Measurements from ENCODE around the gene CMTM4. TPM values are rescaled to one million over a fixed set of nuclear protein-coding genes. Genes with fewer than 3 reads are reported as not detected.

CMTM4 gene
- total and polyA plus RNA-seq, 2 of the 8 experiments (the other 6 are each of a cell fraction or from before 2014, with no cell fraction given): 35.3 to 51.7 TPM

DNA sequence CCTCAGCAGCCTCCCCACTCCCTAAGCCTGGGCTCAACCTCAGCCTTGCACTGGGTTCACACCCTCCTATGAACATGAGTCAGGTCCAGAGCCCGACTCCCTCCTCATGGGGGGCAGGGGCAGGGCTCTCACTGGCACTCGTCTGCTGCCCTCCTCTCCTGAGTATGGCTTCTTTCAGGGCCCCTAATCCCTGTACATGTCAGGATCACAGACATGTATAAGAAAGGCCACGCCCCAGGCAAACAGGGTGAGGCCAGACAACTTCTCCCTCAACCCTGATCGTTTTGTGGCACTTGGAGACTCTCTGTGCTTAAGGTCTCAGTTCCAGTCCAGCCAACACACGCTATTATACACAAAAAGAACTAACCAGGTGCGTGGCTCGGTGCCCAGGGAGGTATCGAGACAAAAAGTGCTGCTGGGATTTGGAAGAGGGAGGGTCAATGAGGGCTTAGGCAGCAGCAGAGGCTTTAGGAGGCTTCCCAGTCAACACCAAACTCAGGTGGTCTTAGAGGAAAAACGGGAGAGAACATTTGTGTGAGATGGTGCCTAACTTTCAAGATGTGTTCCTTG is 46.8 kb downstream of the CMTM4 start:
- Histone ChIP-seq H3K4me3 (ENCODE audit: extremely low read depth in 1 of 4, insufficient read depth in 2 of 4, low read depth in 3 of 4, low read length in 4 of 4) (no peak overlapping the region), H4K20me1 (replicated peaks in 1 of 2; ENCODE audit: control insufficient read depth in 1 of 2, insufficient read depth in 2 of 2, low read length in 2 of 2) (peaks cover 0 to 7% of the 10 kb centered on the region in 2 experiments), H3K4me2 (ENCODE audit: insufficient read depth in 1 of 2, low read depth in 2 of 2, low read length in 2 of 2) (no peak overlapping the region), H2BK5ac (ENCODE audit: low read depth, low read length) (no peak overlapping the region), H2BK120ac (replicated peaks; ENCODE audit: low read depth, low read length) (no peak overlapping the region), H3K14ac (ENCODE audit: insufficient read length) (no peak overlapping the region), H2BK15ac (ENCODE audit: low read length) (no peak overlapping the region), H4K5ac (ENCODE audit: insufficient read length, low read depth, low read length) (no peak overlapping the region), H3K56ac (replicated peaks; ENCODE audit: insufficient read length, low read depth, low read length) (no peak overlapping the region), H2AFZ (ENCODE audit: low read length) (no peak overlapping the region), H3K4ac (replicated peaks; ENCODE audit: insufficient read length, low read depth, low read length) (no peak overlapping the region), H3K23me2 (ENCODE audit: low read depth, low read length) (no peaks in the 10 kb centered on the region), H4K91ac (replicated peaks; ENCODE audit: insufficient read length, low read length) (no peak overlapping the region), H2BK20ac (ENCODE audit: low read length) (no peak overlapping the region), H3K27me3 (replicated peaks in 1 of 4; ENCODE audit: control insufficient read depth in 3 of 4, extremely low read depth in 1 of 4, insufficient read depth in 3 of 4, low read length in 3 of 4) (no peaks in the 10 kb centered on the region), H3K23ac (ENCODE audit: insufficient read length) (no peak overlapping the region), H3K36me3 (ENCODE audit: control insufficient read depth in 2 of 4, insufficient read depth in 4 of 4, low read length in 3 of 4) (no peaks in the 10 kb centered on the region), H3K9ac (replicated peaks in 1 of 4; ENCODE audit: extremely low read depth in 1 of 4, low read depth in 3 of 4, low read length in 3 of 4) (no peak overlapping the region; a peak in 1 of 7 replicates), H3K79me2 (ENCODE audit: control insufficient read depth in 1 of 2, insufficient read depth in 2 of 2, low read length in 2 of 2) (peaks cover 3 to 13% of the 10 kb centered on the region in 2 experiments; a peak in 2 of 4 replicates), H2BK12ac (ENCODE audit: low read depth, low read length) (no peak overlapping the region), H3K4me1 (replicated peaks in 1 of 4; ENCODE audit: control insufficient read depth in 3 of 4, insufficient read depth in 4 of 4, low read length in 3 of 4) (peaks cover 0 to 5% (median 4%) of the 10 kb centered on the region in 4 experiments; a peak in 3 of 7 replicates), H3K18ac (ENCODE audit: extremely low read depth, low read length) (no peak overlapping the region), H2AK5ac (ENCODE audit: low read depth, low read length) (no peak overlapping the region), H4K8ac (ENCODE audit: extremely low read depth, insufficient read depth, low read length) (no peak overlapping the region), H3K9me3 (ENCODE audit: insufficient read depth in 2 of 2, low read depth in 1 of 2, low read length in 1 of 2) (no peaks in the 10 kb centered on the region), H3K27ac (ENCODE audit: low read depth, low read length) (no peak overlapping the region), H3K79me1 (ENCODE audit: low read depth, low read length) (peaks cover 5% of the 10 kb centered on the region; the same call in 1 of the 2 replicates)
- CTCF ChIA-PET (ENCODE audit: partially characterized antibody): interaction anchor here (0.9 to 4.0 kb wide), 17 partner anchors 10 to 192 kb away, joined by 3 to 58 read pairs (median 7); no protein-coding TSS in a partner anchor
- DNase-seq (ENCODE audit: low read depth in 1 of 2, low spot score in 2 of 2): no peak
- POLR2A ChIA-PET (ENCODE audit: partially characterized antibody): interaction anchor here (1.3 to 2.7 kb wide), 2 partner anchors 11 to 21 kb away, joined by 4 to 8 read pairs; no protein-coding TSS in a partner anchor
- WGBS, 2 experiments (ENCODE audit: extremely low coverage in 1 of 2, insufficient coverage in 1 of 2, insufficient read length in 1 of 2, insufficient replicate concordance in 2 of 2, low coverage in 1 of 2, low lambda C conversion rate in 2 of 2, missing lambda C conversion rate in 1 of 2): 83% methylated on average over 9 of the region's 9 CpGs; no CpG with 5 or more reads in 1 of the 2 experiments
- no peak for FAIRE-seq
- TF ChIP-seq CREB1 (IDR thresholded peaks at IDR 0.05) (no peak), HDAC2 (IDR thresholded peaks at IDR 0.05; ENCODE audit: borderline replicate concordance in 1 of 2, low read depth in 2 of 2, low read length in 2 of 2) (no peak), MAFK (IDR thresholded peaks at IDR 0.05; ENCODE audit: low read depth, low read length) (no peak), SP1 (IDR thresholded peaks at IDR 0.05; ENCODE audit: low read depth, low read length) (no peak), EGR1 (IDR thresholded peaks at IDR 0.05; ENCODE audit: borderline replicate concordance, low read depth, low read length) (no peak), JUND (IDR thresholded peaks at IDR 0.05; ENCODE audit: low read length) (no peak), RBBP5 (IDR thresholded peaks at IDR 0.05; ENCODE audit: borderline replicate concordance, low read depth, low read length) (no peak), SAP30 (IDR thresholded peaks at IDR 0.05; ENCODE audit: insufficient read depth, insufficient replicate concordance, low read length) (no peak), TEAD4 (IDR thresholded peaks at IDR 0.05; ENCODE audit: low read depth, low read length) (no peak), SIN3A (conservative IDR thresholded peaks at IDR 0.05 in 1 of 2, IDR thresholded peaks at IDR 0.05 in 1 of 2; ENCODE audit: low read depth in 1 of 2, low read length in 2 of 2) (no peak), ASH2L (IDR thresholded peaks at IDR 0.05; ENCODE audit: low read length) (no peak), SIX5 (IDR thresholded peaks at IDR 0.05; ENCODE audit: low read depth, low read length) (no peak)
- TF ChIP-seq, protein P1, sequence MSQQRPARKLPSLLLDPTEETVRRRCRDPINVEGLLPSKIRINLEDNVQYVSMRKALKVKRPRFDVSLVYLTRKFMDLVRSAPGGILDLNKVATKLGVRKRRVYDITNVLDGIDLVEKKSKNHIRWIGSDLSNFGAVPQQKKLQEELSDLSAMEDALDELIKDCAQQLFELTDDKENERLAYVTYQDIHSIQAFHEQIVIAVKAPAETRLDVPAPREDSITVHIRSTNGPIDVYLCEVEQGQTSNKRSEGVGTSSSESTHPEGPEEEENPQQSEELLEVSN (IDR thresholded peaks at IDR 0.05): no peak

All from H1 (cell line).